IMR-90 (cell line): ENCODE measurements around the gene CDC25A. TPM values are rescaled to one million over a fixed set of nuclear protein-coding genes. Genes with fewer than 3 reads are reported as not detected.

Source experiments
- ATAC-seq: fragments of 200-7000 bp; cut with Tn5 transposase; 2 replicates; pipeline ENCODE4 v1.9.1; 2020; ENCODE audit warnings: low read depth, mild to moderate bottlenecking, moderate library complexity
- BruUV-seq: library from RNA; stranded (reverse); fragments of 400-500 nt; replicated peaks from 2 replicates; lab custom pipeline; 2021; lab: Mats Ljungman, UMichigan
- CTCF ChIA-PET: fragments of 300-600 bp; formaldehyde crosslinking; extraction: SDS; loops from one replicate; lab custom pipeline; 2021; ENCODE audit warnings: antibody characterized with exemption; lab: Yijun Ruan, JAX
- POLR2A ChIA-PET: fragments of 300-600 bp; sonication (Branson Sonifier 250); formaldehyde crosslinking; loops from one replicate; lab custom pipeline; 2022; ENCODE audit warnings: antibody characterized with exemption; ENCODE audit not compliant: unreplicated experiment; lab: Charles Lee
- DNase-seq: peaks from one replicate; pipeline ENCODE4 v3.0.0; 2013
- H2AFZ ChIP-seq: replicated peaks from 2 replicates; pipeline ENCODE3; 2013; ENCODE audit warnings: low read length, mild to moderate bottlenecking; ENCODE audit not compliant: poor library complexity
- H2AK5ac ChIP-seq: 2 replicates; pipeline ENCODE4 v1.6.1; 2013; ENCODE audit warnings: low read depth, low read length, inconsistent platforms
- H2AK9ac ChIP-seq: replicated peaks from 2 replicates; pipeline ENCODE3; 2013; ENCODE audit warnings: mild to moderate bottlenecking, low read depth, low read length, moderate library complexity; ENCODE audit not compliant: poor library complexity
- H2BK120ac ChIP-seq: 2 replicates; pipeline ENCODE4 v1.6.1; 2013; ENCODE audit warnings: low read depth, low read length, inconsistent platforms
- H2BK15ac ChIP-seq: 3 replicates; pipeline ENCODE4 v1.6.1; 2013; ENCODE audit warnings: low read depth, low read length, inconsistent platforms
- H2BK20ac ChIP-seq: 2 replicates; pipeline ENCODE4 v1.6.1; 2013; ENCODE audit warnings: low read depth, mild to moderate bottlenecking, inconsistent platforms, low read length, moderate library complexity
- H2BK5ac ChIP-seq: 2 replicates; pipeline ENCODE4 v1.6.1; 2013; ENCODE audit warnings: mild to moderate bottlenecking, low read depth, low read length, inconsistent platforms; ENCODE audit not compliant: poor library complexity, severe bottlenecking
- H3K14ac ChIP-seq: replicated peaks from 2 replicates; pipeline ENCODE4 v1.6.1; 2013; ENCODE audit warnings: low read depth, low read length, inconsistent platforms
- H3K18ac ChIP-seq: 2 replicates; pipeline ENCODE4 v1.6.1; 2013; ENCODE audit warnings: low read depth, low read length, control low read depth
- H3K23ac ChIP-seq: 2 replicates; pipeline ENCODE4 v1.6.1; 2013; ENCODE audit warnings: low read depth, low read length, inconsistent platforms
- H3K27ac ChIP-seq: 2 replicates; pipeline ENCODE4 v1.5.1; 2013; ENCODE audit warnings: mild to moderate bottlenecking, control low read depth, low read length; ENCODE audit not compliant: insufficient read depth
- H3K27me3 ChIP-seq: 2 replicates; pipeline ENCODE4 v1.6.1; 2013; ENCODE audit warnings: low read length; ENCODE audit not compliant: control insufficient read depth, insufficient read depth
- H3K36me3 ChIP-seq: 2 replicates; pipeline ENCODE4 v1.6.1; 2013; ENCODE audit warnings: low read length, mixed read lengths; ENCODE audit not compliant: control insufficient read depth, insufficient read depth
- H3K4ac ChIP-seq: 2 replicates; pipeline ENCODE4 v1.6.1; 2013; ENCODE audit warnings: low read depth, low read length, inconsistent platforms
- H3K4me1 ChIP-seq: 2 replicates; pipeline ENCODE4 v1.6.1; 2013; ENCODE audit warnings: low read length, mixed read lengths; ENCODE audit not compliant: control insufficient read depth, insufficient read depth
- H3K4me2 ChIP-seq: 2 replicates; pipeline ENCODE4 v1.6.1; 2013; ENCODE audit warnings: low read depth, mild to moderate bottlenecking, control low read depth, low read length, moderate library complexity
- H3K4me3 ChIP-seq: 2 replicates; pipeline ENCODE4 v1.5.1; 2013; ENCODE audit warnings: low read depth, mild to moderate bottlenecking, control low read depth, low read length, moderate library complexity; ENCODE audit not compliant: insufficient read depth
- H3K56ac ChIP-seq: 2 replicates; pipeline ENCODE4 v1.6.1; 2013; ENCODE audit warnings: low read length, inconsistent platforms; ENCODE audit not compliant: insufficient read depth; ENCODE audit errors: extremely low read depth
- H3K79me1 ChIP-seq, 2 experiments: 2 replicates each; pipeline ENCODE4 v1.6.1; 2013; ENCODE audit warnings: low read length in 2 of 2, inconsistent platforms in 1 of 2, low read depth in 1 of 2
- H3K9ac ChIP-seq: 2 replicates; pipeline ENCODE4 v1.6.1; 2013; ENCODE audit warnings: low read depth, low read length, control low read depth
- H3K9me1 ChIP-seq: 2 replicates; pipeline ENCODE4 v1.6.1; 2013; ENCODE audit warnings: low read length, inconsistent platforms; ENCODE audit not compliant: insufficient read depth
- H3K9me3 ChIP-seq: 2 replicates; pipeline ENCODE4 v1.6.1; 2013; ENCODE audit warnings: low read length; ENCODE audit not compliant: control insufficient read depth, insufficient read depth
- H4K20me1 ChIP-seq: 2 replicates; pipeline ENCODE4 v1.6.1; 2013; ENCODE audit warnings: low read length, inconsistent platforms; ENCODE audit not compliant: insufficient read depth
- H4K5ac ChIP-seq: 2 replicates; pipeline ENCODE4 v1.6.1; 2013; ENCODE audit warnings: mild to moderate bottlenecking, low read depth, low read length, control low read depth
- H4K8ac ChIP-seq, 2 experiments: 2 replicates each; pipeline ENCODE4 v1.6.1; 2013; ENCODE audit warnings: low read depth in 2 of 2, low read length in 2 of 2, control low read depth in 1 of 2, inconsistent platforms in 1 of 2
- H4K91ac ChIP-seq: 2 replicates; pipeline ENCODE4 v1.6.1; 2013; ENCODE audit warnings: low read depth, low read length, inconsistent platforms; ENCODE audit not compliant: insufficient read depth
- CEBPB ChIP-seq: IDR thresholded peaks from 2 replicates; pipeline ENCODE4 v1.6.1; 2012; ENCODE audit warnings: low read depth, low read length, improper control_type of control experiment
- USF2 ChIP-seq: fragments of 150-350 bp; IDR thresholded peaks from 2 replicates; pipeline ENCODE4 v1.6.1; 2017; ENCODE audit warnings: mild to moderate bottlenecking, antibody characterized with exemption, low read length, low read depth
- WGBS, 2 experiments: methylation state at CpG; one replicate each; pipeline versions ENCODE4 v1.1.5 to v1.1.7; 2013; ENCODE audit warnings: missing lambda C conversion rate in 2 of 2; ENCODE audit not compliant: insufficient read length in 1 of 2; ENCODE audit errors: extremely low coverage in 2 of 2; 5-methylcytosine and 5-hydroxymethylcytosine counted together
- dilution Hi-C: fragments of 300-500 bp; cut with HindIII; formaldehyde crosslinking; loops from one replicate; pipeline ENCODE4 v1.14.3; 2018; ENCODE audit warnings: low sequenced_read_pairs; ENCODE audit not compliant: unreplicated experiment
- in situ Hi-C: fragments of 300-500 bp; cut with MboI; formaldehyde crosslinking; loops from 3 replicates; pipeline ENCODE4 v1.14.3; 2019; ENCODE audit warnings: low sequenced_read_pairs, inconsistent platforms, mixed read lengths
- intact Hi-C: fragments of 100-400 bp; cut with micrococcal nuclease; formaldehyde crosslinking; loops from 2 replicates; pipeline ENCODE4 v1.10.0; 2022
- polyA plus RNA-seq, 3 experiments: library from polyadenylated mRNA; depleted of rRNA; stranded (reverse); fragments of >200 nt; gene quantifications; 2 replicates each; pipeline ENCODE4 v1.2.3, GENCODE V29; 2012; ENCODE audit warnings: low replicate concordance in 1 of 3
- total RNA-seq: library from RNA; depleted of rRNA; stranded (reverse); fragments of >200 nt; gene quantifications from 2 replicates; pipeline ENCODE4 v1.2.3, GENCODE V29; 2012

CDC25A gene
- total and polyA plus RNA-seq, 2 of the 4 experiments (the other 2 are of a cell fraction): 4.2 to 10.6 TPM

- no peaks in the 10 kb centered on the region for H4K20me1 ChIP-seq
- intact Hi-C loops (no loop called here), in situ Hi-C loops (no loop called here), dilution Hi-C loops (no loop called here)
- no peak within 1 kb of the TSS for H2AFZ ChIP-seq
- DNase-seq (peak; percentile 30), ATAC-seq (no peak; the same call in 1 of the 2 replicates)
- no peak within 1 kb of the TSS for H4K5ac ChIP-seq
- H2BK15ac ChIP-seq: no peak within 1 kb of the TSS
- H3K4me1 ChIP-seq: no peaks in the 10 kb centered on the region
- H3K18ac ChIP-seq: no peak within 1 kb of the TSS
- H3K27me3 ChIP-seq: peaks cover 47% of the 10 kb centered on the region
- no peak within 1 kb of the TSS for H2BK120ac ChIP-seq
- CTCF ChIA-PET: no interaction called here
- no peak within 1 kb of the TSS for H2BK20ac ChIP-seq
- H4K8ac ChIP-seq: no peak within 1 kb of the TSS
- no peak within 1 kb of the TSS for H4K91ac ChIP-seq
- no peak within 1 kb of the TSS for H2BK5ac ChIP-seq
- H3K14ac ChIP-seq: no peak within 1 kb of the TSS
- H3K4me3 ChIP-seq: no peak within 1 kb of the TSS
- no peak within 1 kb of the TSS for H3K4ac ChIP-seq
- H2AK9ac ChIP-seq: no peak within 1 kb of the TSS
- H3K56ac ChIP-seq: no peak within 1 kb of the TSS
- WGBS, 2 experiments: 80% methylated on average over 4 of the region's 11 CpGs; no CpG with 5 or more reads in 1 of the 2 experiments
- no peaks in the 10 kb centered on the region for H3K79me1 ChIP-seq
- no peak within 1 kb of the TSS for H3K9ac ChIP-seq
- TF ChIP-seq USF2 (no peak), CEBPB (peak; percentile 56)
- H3K36me3 ChIP-seq: no peaks in the 10 kb centered on the region
- BruUV-seq: no TSS peak
- H2AK5ac ChIP-seq: no peak within 1 kb of the TSS
- no peaks in the 10 kb centered on the region for H3K9me1 ChIP-seq
- POLR2A ChIA-PET: no interaction called here
- H3K9me3 ChIP-seq: no peaks in the 10 kb centered on the region
- H3K27ac ChIP-seq: no peak within 1 kb of the TSS
- H3K4me2 ChIP-seq: no peak within 1 kb of the TSS
- H3K23ac ChIP-seq: no peak within 1 kb of the TSS
These were observed 34.6 kb upstream of the CDC25A start, which contains the start of gene CAMP for GRCh38 chr3:48222616-48223513. CAMP (plus strand) TSS chr3:48223495; CDS start chr3:48223512, 17 bp downstream.
